ENCODE data around the gene NID1. TPM values are rescaled to one million over a fixed set of nuclear protein-coding genes. Genes with fewer than 3 reads are reported as not detected.
A peak's percentile ranks its signal among the peaks of the same experiment; 100 is the strongest.

Gene NID1
- total and polyA plus RNA-seq, 11 donors: 19.4 to 157 (median 61.7) TPM

DNA sequence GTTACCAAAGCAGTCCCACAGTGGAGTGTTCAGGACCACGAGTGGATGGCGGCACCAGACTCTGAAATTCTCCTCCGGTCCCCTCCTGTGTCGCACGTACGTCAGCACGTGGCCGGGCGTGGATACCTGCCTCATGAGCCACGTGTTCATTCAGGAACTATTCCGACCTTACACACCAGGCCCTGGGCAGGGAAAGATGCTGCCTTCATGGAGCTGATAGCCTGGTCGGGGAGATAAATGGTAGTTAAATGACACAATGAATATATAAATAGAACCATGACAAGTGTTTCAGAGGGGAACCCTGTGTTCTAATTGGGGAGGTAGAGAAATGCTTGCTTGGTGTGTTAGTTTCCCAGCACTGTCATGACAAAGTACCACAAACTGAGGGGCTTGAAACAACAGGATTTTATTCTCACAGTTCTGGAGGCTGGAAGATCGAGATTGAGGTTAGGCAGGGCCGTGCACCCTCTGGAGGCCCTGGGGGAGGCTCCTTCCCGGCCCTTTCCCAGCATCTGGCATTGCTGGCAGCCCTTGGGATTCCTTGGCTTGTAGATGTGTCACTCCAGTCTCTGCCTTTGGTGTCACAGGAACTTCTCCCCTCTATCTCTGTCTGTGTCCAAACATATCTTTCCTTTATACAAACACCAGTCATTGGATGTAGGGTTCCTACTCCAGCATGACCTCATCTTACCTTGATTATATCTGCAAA lies 48.6 kb upstream of the NID1 start:
- DNase-seq (peak in 3 of 5 donors; percentile 41 to 73 (median 58)), ATAC-seq (peak; percentile 72 to 89 (median 86))
- no peak overlapping the region for H3K4me3 ChIP-seq
- WGBS, 4 donors: 45 to 60% (median 53%) methylated on average over 15 of the region's 15 CpGs
- peaks cover 0 to 16% (median 0%) of the 10 kb centered on the region in 12 donors for H3K4me1 ChIP-seq
- TF ChIP-seq POLR2A (IDR thresholded peaks at IDR 0.05): no peak
- TF ChIP-seq, protein P1, sequence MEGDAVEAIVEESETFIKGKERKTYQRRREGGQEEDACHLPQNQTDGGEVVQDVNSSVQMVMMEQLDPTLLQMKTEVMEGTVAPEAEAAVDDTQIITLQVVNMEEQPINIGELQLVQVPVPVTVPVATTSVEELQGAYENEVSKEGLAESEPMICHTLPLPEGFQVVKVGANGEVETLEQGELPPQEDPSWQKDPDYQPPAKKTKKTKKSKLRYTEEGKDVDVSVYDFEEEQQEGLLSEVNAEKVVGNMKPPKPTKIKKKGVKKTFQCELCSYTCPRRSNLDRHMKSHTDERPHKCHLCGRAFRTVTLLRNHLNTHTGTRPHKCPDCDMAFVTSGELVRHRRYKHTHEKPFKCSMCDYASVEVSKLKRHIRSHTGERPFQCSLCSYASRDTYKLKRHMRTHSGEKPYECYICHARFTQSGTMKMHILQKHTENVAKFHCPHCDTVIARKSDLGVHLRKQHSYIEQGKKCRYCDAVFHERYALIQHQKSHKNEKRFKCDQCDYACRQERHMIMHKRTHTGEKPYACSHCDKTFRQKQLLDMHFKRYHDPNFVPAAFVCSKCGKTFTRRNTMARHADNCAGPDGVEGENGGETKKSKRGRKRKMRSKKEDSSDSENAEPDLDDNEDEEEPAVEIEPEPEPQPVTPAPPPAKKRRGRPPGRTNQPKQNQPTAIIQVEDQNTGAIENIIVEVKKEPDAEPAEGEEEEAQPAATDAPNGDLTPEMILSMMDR (IDR thresholded peaks at IDR 0.05): no peak
- H3K27ac ChIP-seq: peak overlapping the region; percentile 45 to 84 (median 72)
- no peaks in the 10 kb centered on the region for H3K36me3 ChIP-seq
- intact Hi-C loops (cut with DNase I): loop anchor here in 5 of 10 donors (5.0 to 10.0 kb wide), 4 partner anchors 169 to 379 kb away; partner anchors contain the start of gene ERO1B (in 2 of the 5)
- no peaks in the 10 kb centered on the region for H3K9me3 ChIP-seq
- no peaks in the 10 kb centered on the region for H3K27me3 ChIP-seq

DNA sequence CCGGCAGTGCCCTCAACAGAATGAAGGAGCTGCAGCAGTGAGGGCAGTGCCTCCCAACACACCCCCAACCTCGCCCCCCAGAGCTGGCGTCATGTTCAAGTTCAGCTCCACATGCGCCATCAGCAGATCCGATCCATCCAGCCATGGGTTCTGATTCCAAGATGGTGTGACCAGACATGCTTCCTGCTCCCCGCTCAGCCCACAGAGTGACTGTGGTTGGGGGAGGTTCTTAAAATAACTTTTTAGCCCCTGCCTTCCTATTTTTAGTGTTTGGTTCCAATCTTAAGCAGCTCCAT lies 47.4 kb upstream of the NID1 start:
- Histone ChIP-seq H3K27ac (no peak overlapping the region), H3K36me3 (no peaks in the 10 kb centered on the region), H3K4me3 (no peak overlapping the region), H3K4me1 (peaks cover 0 to 16% (median 0%) of the 10 kb centered on the region in 12 donors), H3K27me3 (no peaks in the 10 kb centered on the region), H3K9me3 (no peaks in the 10 kb centered on the region)
- DNase-seq: no peak
- TF ChIP-seq, protein P1 (IDR thresholded peaks at IDR 0.05): no peak
- no peak for TF ChIP-seq POLR2A (IDR thresholded peaks at IDR 0.05)
- intact Hi-C loops (cut with DNase I): loop anchor here in 5 of 10 donors (5.0 to 10.0 kb wide), 4 partner anchors 170 to 380 kb away; partner anchors contain the start of gene ERO1B (in 2 of the 5)
- ATAC-seq: no peak
- WGBS, 4 donors: 87 to 92% (median 91%) methylated on average over 5 to 6 of the region's 6 CpGs

GRCh38 chr1:236111527-236112331 lies 46.8 kb upstream of the NID1 start:
- Histone ChIP-seq H3K4me3 (no peak overlapping the region), H3K27me3 (no peaks in the 10 kb centered on the region), H3K36me3 (no peaks in the 10 kb centered on the region), H3K27ac (no peak overlapping the region), H3K4me1 (peaks cover 0 to 16% (median 0%) of the 10 kb centered on the region in 12 donors), H3K9me3 (no peaks in the 10 kb centered on the region)
- DNase-seq: no peak
- 87 to 90% (median 87%) methylated on average over 12 to 17 of the region's 17 CpGs for WGBS, 4 donors
- TF ChIP-seq POLR2A (IDR thresholded peaks at IDR 0.05): no peak
- TF ChIP-seq, protein P1 (IDR thresholded peaks at IDR 0.05): no peak
- intact Hi-C loops (cut with DNase I): loop anchor here in 5 of 10 donors (2.0 to 10.0 kb wide), 5 partner anchors 171 to 381 kb away; partner anchors contain the start of gene ERO1B (in 2 of the 5)
- no peak for ATAC-seq

DNA sequence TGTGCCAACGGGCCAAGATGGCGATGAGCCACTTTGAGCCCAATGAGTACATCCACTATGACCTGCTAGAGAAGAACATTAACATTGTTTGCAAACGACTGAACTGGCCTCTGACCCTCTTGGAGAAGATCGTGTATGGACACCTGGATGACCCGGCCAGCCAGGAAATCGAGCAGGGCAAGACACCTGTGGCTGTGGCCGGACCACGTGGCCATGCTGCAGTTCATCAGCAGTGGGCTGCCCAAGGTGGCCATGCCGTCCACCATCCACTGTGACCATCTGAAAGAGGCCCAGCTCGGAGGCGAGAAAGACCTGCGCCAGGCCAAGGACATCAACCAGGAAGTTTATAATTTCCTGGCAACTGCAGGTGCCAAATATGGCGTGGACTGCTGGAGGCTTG lies 45.2 kb upstream of the NID1 start:
- DNase-seq: no peak
- no peak for TF ChIP-seq POLR2A (IDR thresholded peaks at IDR 0.05)
- TF ChIP-seq, protein P1 (IDR thresholded peaks at IDR 0.05): no peak
- WGBS, 4 donors: 72 to 78% (median 77%) methylated on average over 7 to 13 of the region's 13 CpGs
- H3K4me1 ChIP-seq: peaks cover 0 to 16% (median 0%) of the 10 kb centered on the region in 12 donors
- no peak overlapping the region for H3K27ac ChIP-seq
- H3K36me3 ChIP-seq: no peaks in the 10 kb centered on the region
- no peak overlapping the region for H3K4me3 ChIP-seq
- H3K27me3 ChIP-seq: no peaks in the 10 kb centered on the region
- no peak for ATAC-seq
- no peaks in the 10 kb centered on the region for H3K9me3 ChIP-seq
- intact Hi-C loops (cut with DNase I): loop anchor here in 5 of 10 donors (2.0 to 10.0 kb wide), 5 partner anchors 172 to 382 kb away; partner anchors contain the start of gene ERO1B (in 2 of the 5)

All from heart left ventricle (tissue), 16 donors.